Activated CD4-positive, alpha-beta memory T cell treated with anti-CD3 and anti-CD28 coated beads, Interleukin-2, amount 10 ng/mL, durations not matched to agents 7 days and 5 days (primary cell): ENCODE results near the gene MNS1. TPM values are rescaled to one million over a fixed set of nuclear protein-coding genes. Genes with fewer than 3 reads are reported as not detected.
"Not testable (repeated sequence)": the region's sequence is repeated elsewhere in the genome, so short reads cannot be mapped to it uniquely, and the experiment has no call there.

ENCODE experiments used
- CTCF ChIA-PET: fragments of 350-600 bp; sonication (Branson Sonifier 250); formaldehyde crosslinking; loops from one replicate; lab custom pipeline; 2021; ENCODE audit warnings: antibody characterized with exemption, inconsistent platforms; lab: Charles Lee
- POLR2A ChIA-PET: fragments of 350-600 bp; sonication (Branson Sonifier 250); formaldehyde crosslinking; loops from one replicate; lab custom pipeline; 2021; ENCODE audit warnings: antibody characterized with exemption; lab: Charles Lee
- DNase-seq: peaks from one replicate; pipeline ENCODE4 v3.0.0-alpha.2; 2020
- H3K27ac Mint-ChIP-seq: one replicate; pipeline ENCODE4 v1.8.0; 2021; ENCODE audit warnings: mild to moderate bottlenecking, mixed read lengths
- H3K27me3 Mint-ChIP-seq: one replicate; pipeline ENCODE4 v1.8.0; 2021; ENCODE audit warnings: mixed read lengths
- H3K36me3 Mint-ChIP-seq: one replicate; pipeline ENCODE4 v1.8.0; 2021; ENCODE audit warnings: low read depth, mixed read lengths
- H3K4me1 Mint-ChIP-seq: one replicate; pipeline ENCODE4 v1.8.0; 2021; ENCODE audit warnings: mixed read lengths
- H3K4me3 Mint-ChIP-seq: one replicate; pipeline ENCODE4 v1.8.0; 2021; ENCODE audit warnings: mild to moderate bottlenecking, mixed read lengths
- H3K9me3 Mint-ChIP-seq: one replicate; pipeline ENCODE4 v1.8.0; 2021; ENCODE audit warnings: mixed read lengths
- total RNA-seq, 2 experiments: library from RNA; stranded (reverse); gene quantifications; one replicate each; pipeline ENCODE4 v1.2.3, GENCODE V29; 2021

MNS1 gene, protein sequence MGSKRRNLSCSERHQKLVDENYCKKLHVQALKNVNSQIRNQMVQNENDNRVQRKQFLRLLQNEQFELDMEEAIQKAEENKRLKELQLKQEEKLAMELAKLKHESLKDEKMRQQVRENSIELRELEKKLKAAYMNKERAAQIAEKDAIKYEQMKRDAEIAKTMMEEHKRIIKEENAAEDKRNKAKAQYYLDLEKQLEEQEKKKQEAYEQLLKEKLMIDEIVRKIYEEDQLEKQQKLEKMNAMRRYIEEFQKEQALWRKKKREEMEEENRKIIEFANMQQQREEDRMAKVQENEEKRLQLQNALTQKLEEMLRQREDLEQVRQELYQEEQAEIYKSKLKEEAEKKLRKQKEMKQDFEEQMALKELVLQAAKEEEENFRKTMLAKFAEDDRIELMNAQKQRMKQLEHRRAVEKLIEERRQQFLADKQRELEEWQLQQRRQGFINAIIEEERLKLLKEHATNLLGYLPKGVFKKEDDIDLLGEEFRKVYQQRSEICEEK
- total RNA-seq: not detected

GRCh38 chr15:56464893-56465520 lies at the start of gene MNS1:
Gene MNS1, minus strand, starts transcription at chr15:56465137. Its CDS starts 165 bp downstream, at chr15:56464972.
- CTCF ChIA-PET: interaction anchor here (1.2 kb wide), 1 partner anchor 26 kb away, joined by 3 read pairs; no protein-coding TSS in a partner anchor
- no peaks in the 10 kb centered on the region for H3K36me3 Mint-ChIP-seq
- H3K27me3 Mint-ChIP-seq: peaks cover 21% of the 10 kb centered on the region
- POLR2A ChIA-PET: interaction anchor here (0.9 to 1.0 kb wide), 2 partner anchors 269 to 359 kb away, joined by 3 read pairs; no protein-coding TSS in a partner anchor
- peak; percentile 77 for DNase-seq
- peak within 1 kb of the TSS; percentile 79 for H3K4me3 Mint-ChIP-seq
- H3K4me1 Mint-ChIP-seq: peaks cover 25% of the 10 kb centered on the region
- H3K9me3 Mint-ChIP-seq: no peaks in the 10 kb centered on the region
- no peak within 1 kb of the TSS for H3K27ac Mint-ChIP-seq

- CTCF ChIA-PET: interaction anchor here (1.0 to 8.3 kb wide), 6 partner anchors 183 to 1031 kb away, joined by 3 to 74 read pairs (median 4); no protein-coding TSS in a partner anchor
- no peak for DNase-seq
- Mint-ChIP-seq H3K4me1 (peaks cover 11% of the 10 kb centered on the region), H3K36me3 (no peaks in the 10 kb centered on the region), H3K27ac (no peak overlapping the region), H3K27me3 (peaks cover 9% of the 10 kb centered on the region), H3K9me3 (no peaks in the 10 kb centered on the region), H3K4me3 (no peak overlapping the region)
- POLR2A ChIA-PET: no interaction called here
Observed at GRCh38 chr15:56496635-56497034, 31.7 kb upstream of the MNS1 start.

DNA sequence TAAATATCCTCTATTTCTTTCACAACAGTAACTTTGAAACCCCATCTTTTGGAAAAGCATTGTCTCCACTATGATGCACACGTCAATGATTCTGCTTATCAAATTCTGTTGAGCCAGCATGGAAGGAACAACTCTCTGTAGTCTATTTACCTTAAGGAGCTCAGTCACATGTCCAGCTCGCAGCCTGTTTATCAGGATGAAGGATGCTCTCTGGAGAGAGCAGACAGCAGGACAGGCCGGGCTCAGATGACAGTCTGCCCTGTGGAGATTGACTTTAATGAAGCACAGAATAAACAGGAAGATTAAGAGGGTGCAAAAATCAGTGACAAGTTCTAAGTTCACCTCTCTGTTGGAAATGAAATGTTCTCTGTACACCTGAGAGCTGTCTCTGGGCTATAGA lies 30.6 kb upstream of the MNS1 start:
- DNase-seq: no peak
- peaks cover 5% of the 10 kb centered on the region for H3K27me3 Mint-ChIP-seq
- H3K4me3 Mint-ChIP-seq: no peak overlapping the region
- CTCF ChIA-PET: interaction anchor here (1.3 to 8.3 kb wide), 3 partner anchors 376 to 811 kb away, joined by 4 to 74 read pairs (median 4); no protein-coding TSS in a partner anchor
- peaks cover 11% of the 10 kb centered on the region for H3K4me1 Mint-ChIP-seq
- no peaks in the 10 kb centered on the region for H3K9me3 Mint-ChIP-seq
- H3K36me3 Mint-ChIP-seq: no peaks in the 10 kb centered on the region
- POLR2A ChIA-PET: no interaction called here
- no peak overlapping the region for H3K27ac Mint-ChIP-seq

DNA sequence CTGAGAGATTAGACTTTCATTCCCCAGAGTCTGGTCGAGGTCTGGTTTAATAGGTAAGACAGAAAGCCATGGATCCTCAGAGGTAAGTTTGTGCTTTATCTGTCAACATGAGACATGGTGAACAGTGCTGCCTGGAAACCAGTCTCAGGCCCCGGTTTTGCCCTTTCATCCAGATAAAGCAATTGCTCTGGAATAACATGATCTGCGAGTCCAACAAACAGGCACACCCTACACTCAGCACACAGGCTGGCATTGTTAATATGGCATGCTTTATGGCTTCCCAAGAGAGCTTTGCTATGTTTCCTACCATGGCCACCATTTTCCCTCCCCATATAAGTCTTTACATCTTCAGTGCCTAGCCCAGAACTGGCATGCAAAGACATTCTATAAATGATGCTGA lies 30.1 kb upstream of the MNS1 start:
- Mint-ChIP-seq H3K36me3 (no peaks in the 10 kb centered on the region), H3K4me1 (peaks cover 11% of the 10 kb centered on the region), H3K27me3 (peaks cover 5% of the 10 kb centered on the region), H3K4me3 (no peak overlapping the region), H3K27ac (no peak overlapping the region), H3K9me3 (no peaks in the 10 kb centered on the region)
- ChIA-PET CTCF (interaction anchor here (1.3 to 8.3 kb wide), 2 partner anchors 376 to 811 kb away, joined by 4 to 74 read pairs; no protein-coding TSS in a partner anchor), POLR2A (no interaction called here)
- DNase-seq: no peak

GRCh38 chr15:56492791-56493555 lies 28.0 kb upstream of the MNS1 start:
- POLR2A ChIA-PET: interaction anchor here (0.7 kb wide), 1 partner anchor 426 kb away, joined by 4 read pairs; the partner anchor contains the start of gene TCF12
- Mint-ChIP-seq H3K27me3 (peaks cover 5% of the 10 kb centered on the region), H3K4me1 (peaks cover 11% of the 10 kb centered on the region), H3K4me3 (no peak overlapping the region), H3K9me3 (no peaks in the 10 kb centered on the region), H3K36me3 (no peaks in the 10 kb centered on the region), H3K27ac (no peak overlapping the region)
- CTCF ChIA-PET: interaction anchor here (8.3 kb wide), 1 partner anchor 378 kb away, joined by 74 read pairs; no protein-coding TSS in a partner anchor
- no peak for DNase-seq

- Mint-ChIP-seq H3K4me3 (no peak overlapping the region), H3K27ac (no peak overlapping the region), H3K36me3 (no peaks in the 10 kb centered on the region), H3K27me3 (peaks cover 8% of the 10 kb centered on the region), H3K9me3 (no peaks in the 10 kb centered on the region), H3K4me1 (peaks cover 11% of the 10 kb centered on the region)
- CTCF ChIA-PET: interaction anchor here (8.3 kb wide), 1 partner anchor 379 kb away, joined by 74 read pairs; no protein-coding TSS in a partner anchor
- POLR2A ChIA-PET: interaction anchor here (0.7 kb wide), 1 partner anchor 426 kb away, joined by 4 read pairs; the partner anchor contains the start of gene TCF12
- DNase-seq: no peak
Observed at GRCh38 chr15:56492236-56492635, 27.3 kb upstream of the MNS1 start.

- no peak overlapping the region for H3K27ac Mint-ChIP-seq
- no peaks in the 10 kb centered on the region for H3K9me3 Mint-ChIP-seq
- CTCF ChIA-PET: interaction anchor here (0.5 to 8.3 kb wide), 18 partner anchors 9 to 1036 kb away, joined by 3 to 74 read pairs (median 3); partner anchors contain the start of gene MNS1
- H3K27me3 Mint-ChIP-seq: peaks cover 3% of the 10 kb centered on the region
- peak; percentile 62 for DNase-seq
- POLR2A ChIA-PET: no interaction called here
- no peaks in the 10 kb centered on the region for H3K36me3 Mint-ChIP-seq
- H3K4me3 Mint-ChIP-seq: no peak overlapping the region
- peaks cover 7% of the 10 kb centered on the region for H3K4me1 Mint-ChIP-seq
Observed at GRCh38 chr15:56491110-56491722, 26.3 kb upstream of the MNS1 start.

DNA sequence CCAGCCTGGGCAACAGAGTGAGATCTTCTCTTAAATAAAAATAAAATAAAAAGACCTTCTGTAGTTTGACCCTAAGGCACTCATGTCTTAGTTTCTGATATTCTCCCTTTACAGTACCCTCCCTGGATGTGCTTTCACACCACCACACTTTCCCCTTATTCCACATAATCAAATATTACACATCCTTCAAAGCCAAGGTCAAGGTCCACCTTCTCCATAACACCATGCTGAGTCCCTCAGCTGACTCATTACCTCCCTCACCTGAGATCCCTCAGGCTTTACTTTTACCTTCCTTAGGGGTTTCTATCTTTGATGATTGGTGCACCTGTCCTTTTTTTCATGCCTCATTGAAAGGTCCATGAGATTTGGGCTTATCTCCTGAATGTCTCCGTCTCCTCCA lies 25.5 kb upstream of the MNS1 start:
- H3K36me3 Mint-ChIP-seq: no peaks in the 10 kb centered on the region
- DNase-seq: no peak
- H3K27ac Mint-ChIP-seq: no peak overlapping the region
- H3K27me3 Mint-ChIP-seq: peaks cover 3% of the 10 kb centered on the region
- H3K4me3 Mint-ChIP-seq: no peak overlapping the region
- ChIA-PET CTCF (interaction anchor here (0.7 to 8.3 kb wide), 16 partner anchors 8 to 824 kb away, joined by 3 to 74 read pairs (median 3); partner anchors contain the start of gene MNS1), POLR2A (no interaction called here)
- no peaks in the 10 kb centered on the region for H3K9me3 Mint-ChIP-seq
- H3K4me1 Mint-ChIP-seq: peaks cover 7% of the 10 kb centered on the region

DNA sequence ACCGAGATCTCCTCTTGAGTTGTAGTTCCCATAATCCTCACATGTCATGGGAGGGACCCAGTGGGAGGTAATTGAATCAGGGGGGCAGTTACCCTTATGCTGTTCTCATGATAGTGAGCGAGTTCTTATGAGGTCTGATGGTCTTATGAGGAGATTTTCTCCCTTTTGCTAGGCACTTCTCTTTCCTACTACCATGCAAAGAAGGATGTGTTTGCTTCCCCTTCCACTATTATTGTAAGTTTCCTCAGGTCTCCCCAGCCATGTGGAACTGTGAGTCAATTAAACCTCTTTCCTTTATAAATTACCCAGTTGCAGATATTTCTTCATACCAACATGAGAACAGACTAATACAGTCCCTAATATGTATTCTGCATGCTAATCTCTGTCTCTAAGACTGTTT lies 21.3 kb upstream of the MNS1 start:
- H3K4me1 Mint-ChIP-seq, POLR2A ChIA-PET, DNase-seq, H3K36me3 Mint-ChIP-seq, H3K27ac Mint-ChIP-seq, H3K4me3 Mint-ChIP-seq, CTCF ChIA-PET, H3K27me3 Mint-ChIP-seq, H3K9me3 Mint-ChIP-seq: not testable (repeated sequence)

DNA sequence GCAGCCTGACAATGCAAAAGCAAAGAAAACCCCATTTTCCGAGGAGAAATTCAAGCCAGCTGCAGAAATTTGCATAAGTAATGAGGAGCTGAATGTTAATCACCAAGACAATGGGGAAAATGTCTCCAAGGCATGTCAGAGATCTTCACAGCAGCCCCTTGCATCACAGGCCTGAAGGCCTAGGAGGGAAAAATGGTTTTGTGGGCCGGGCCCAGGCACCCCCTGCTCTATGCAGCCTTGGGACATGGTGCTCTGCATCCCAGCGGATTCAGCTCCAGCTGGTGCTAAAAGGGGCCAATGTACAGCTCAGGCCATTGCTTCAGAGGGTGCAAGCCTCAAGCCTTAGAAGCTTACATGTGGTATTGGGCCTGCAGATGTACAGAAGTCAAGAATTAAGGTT lies 20.5 kb upstream of the MNS1 start:
- POLR2A ChIA-PET: not testable (repeated sequence)

DNA sequence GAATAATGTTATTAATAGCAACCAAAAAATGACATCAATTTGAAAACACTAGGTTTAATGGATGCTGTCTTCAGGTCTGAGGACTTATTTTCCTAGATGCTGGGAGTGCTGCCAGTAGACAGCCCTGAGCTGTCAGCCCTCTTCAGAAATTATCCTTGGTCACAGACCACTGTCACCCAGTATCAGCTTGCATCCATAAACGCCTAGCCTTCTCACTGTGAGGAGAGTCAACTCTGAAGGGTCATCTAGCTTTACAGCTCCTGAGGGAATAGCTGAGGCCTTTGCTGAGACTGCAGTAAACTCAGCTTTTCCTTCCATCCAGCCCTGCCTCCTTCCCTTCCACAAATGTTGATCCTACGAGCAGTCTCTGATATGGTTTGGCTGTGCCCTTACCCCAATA lies 19.4 kb upstream of the MNS1 start:
- ChIA-PET CTCF (no interaction called here), POLR2A (interaction anchor here (0.6 kb wide), 1 partner anchor 463 kb away, joined by 4 read pairs; no protein-coding TSS in a partner anchor)
- Mint-ChIP-seq H3K27ac (no peak overlapping the region), H3K36me3 (no peaks in the 10 kb centered on the region), H3K9me3 (no peaks in the 10 kb centered on the region), H3K4me1 (no peaks in the 10 kb centered on the region), H3K4me3 (no peak overlapping the region), H3K27me3 (peaks cover 3% of the 10 kb centered on the region)
- no peak for DNase-seq

More for the DNA sequence above, 20.5 kb upstream of the MNS1 start:
- H3K27ac Mint-ChIP-seq, CTCF ChIA-PET, H3K4me1 Mint-ChIP-seq, H3K36me3 Mint-ChIP-seq, DNase-seq, H3K27me3 Mint-ChIP-seq, H3K4me3 Mint-ChIP-seq, H3K9me3 Mint-ChIP-seq: not testable (repeated sequence)

GRCh38 chr15:56475351-56475750 lies 10.4 kb upstream of the MNS1 start:
- ChIA-PET POLR2A (no interaction called here), CTCF (interaction anchor here (0.8 kb wide), 1 partner anchor 16 kb away, joined by 3 read pairs; no protein-coding TSS in a partner anchor)
- peaks cover 10% of the 10 kb centered on the region for H3K27me3 Mint-ChIP-seq
- H3K9me3 Mint-ChIP-seq: no peaks in the 10 kb centered on the region
- no peak for DNase-seq
- no peak overlapping the region for H3K27ac Mint-ChIP-seq
- no peaks in the 10 kb centered on the region for H3K4me1 Mint-ChIP-seq
- no peak overlapping the region for H3K4me3 Mint-ChIP-seq
- no peaks in the 10 kb centered on the region for H3K36me3 Mint-ChIP-seq
